Choroid plexus epithelial cell (primary cell): ENCODE measurements around the gene TBX3.

ENCODE experiments used
- DNase-seq: peaks from one replicate; pipeline ENCODE4 v3.0.0-alpha.2; 2010; ENCODE audit warnings: low read depth
- H3K4me3 ChIP-seq: 2 replicates; pipeline ENCODE4 v1.5.1; 2011; ENCODE audit warnings: low read depth, mild to moderate bottlenecking, control low read depth, low read length, moderate library complexity
- CTCF ChIP-seq: conservative IDR thresholded peaks from 2 replicates; pipeline ENCODE4 v1.5.1; 2011; ENCODE audit warnings: low read depth, mild to moderate bottlenecking, control low read depth, inconsistent platforms, low read length, moderate library complexity

TBX3 gene

GRCh38 chr12:114628199-114628598 is 55.8 kb downstream of the TBX3 start:
- no peak for TF ChIP-seq CTCF
- DNase-seq, result no peak
- H3K4me3 ChIP-seq, result no peak overlapping the region

GRCh38 chr12:114627393-114627792 is 56.6 kb downstream of the TBX3 start:
- no peak overlapping the region for H3K4me3 ChIP-seq
- no peak for TF ChIP-seq CTCF
- DNase-seq, result no peak

GRCh38 chr12:114625294-114625851 is 58.6 kb downstream of the TBX3 start:
- TF ChIP-seq CTCF, result peak; percentile 97
- no peak overlapping the region for H3K4me3 ChIP-seq
- DNase-seq, result peak; percentile 80

GRCh38 chr12:114623737-114624136 is 60.2 kb downstream of the TBX3 start:
- H3K4me3 ChIP-seq, result no peak overlapping the region
- TF ChIP-seq CTCF, result no peak
- DNase-seq, result peak; percentile 6
